Upper lobe of left lung (tissue), 4 donors: Measurements from ENCODE around the gene HIVEP3.

Experiments
- EP300 ChIP-seq, 4 donors: sonication (generic); formaldehyde crosslinking; IDR thresholded peaks; one replicate each; pipeline ENCODE4 v1.5.1; 2017; ENCODE audit warnings: antibody characterized with exemption in 4 of 4, control low read depth in 2 of 4
- POLR2A ChIP-seq, 4 donors: fragments of 450-650 bp; IDR thresholded peaks; one replicate each; pipeline ENCODE4 v1.5.1; 2016 to 2017; ENCODE audit warnings: antibody characterized with exemption in 4 of 4, mild to moderate bottlenecking in 2 of 4
- POLR2AphosphoS5 ChIP-seq, 2 donors: sonication (generic); formaldehyde crosslinking; IDR thresholded peaks; one replicate each; pipeline ENCODE4 v1.5.1; 2017; ENCODE audit warnings: antibody characterized with exemption in 2 of 2
- TF ChIP-seq, protein P1 (sequence below), 6 experiments: fragments of 450-650 bp in 4 of 6; fragments of 200-600 bp in 2 of 6; sonication (generic) in 2 of 6; IDR thresholded peaks; one replicate each; pipeline ENCODE4 v1.5.1; 2016 to 2019; ENCODE audit warnings: antibody characterized with exemption in 6 of 6

DNA sequence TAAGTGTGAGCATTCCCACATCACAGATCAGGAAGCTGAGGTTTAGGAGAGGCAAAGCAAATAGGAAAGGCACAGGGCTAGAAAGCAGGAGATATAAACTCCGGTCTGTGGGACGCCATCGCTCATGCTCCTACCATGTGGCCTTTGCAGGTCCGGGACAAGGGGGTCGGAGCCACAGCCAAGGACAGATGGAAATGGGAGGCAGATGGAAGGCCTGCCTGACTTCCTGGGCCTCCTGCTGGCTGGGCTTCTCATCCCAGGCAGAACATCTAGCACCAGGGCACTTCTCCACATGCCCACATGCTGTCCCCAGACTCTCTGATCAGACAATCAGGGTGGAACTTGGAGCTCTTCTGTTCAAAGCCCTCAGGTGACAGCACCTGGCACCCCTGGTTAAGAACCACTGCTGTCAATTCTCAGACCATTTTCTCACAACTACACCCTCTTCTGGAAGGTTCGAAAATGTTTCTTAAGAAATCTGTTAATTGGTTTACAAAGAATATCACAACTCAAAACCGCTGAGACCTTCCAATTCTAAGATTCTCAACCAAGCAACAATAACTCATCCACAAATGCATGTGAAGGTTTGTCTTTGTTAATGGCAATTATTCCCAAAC is 260.9 kb downstream of the HIVEP3 start:
- TF ChIP-seq, protein P1, sequence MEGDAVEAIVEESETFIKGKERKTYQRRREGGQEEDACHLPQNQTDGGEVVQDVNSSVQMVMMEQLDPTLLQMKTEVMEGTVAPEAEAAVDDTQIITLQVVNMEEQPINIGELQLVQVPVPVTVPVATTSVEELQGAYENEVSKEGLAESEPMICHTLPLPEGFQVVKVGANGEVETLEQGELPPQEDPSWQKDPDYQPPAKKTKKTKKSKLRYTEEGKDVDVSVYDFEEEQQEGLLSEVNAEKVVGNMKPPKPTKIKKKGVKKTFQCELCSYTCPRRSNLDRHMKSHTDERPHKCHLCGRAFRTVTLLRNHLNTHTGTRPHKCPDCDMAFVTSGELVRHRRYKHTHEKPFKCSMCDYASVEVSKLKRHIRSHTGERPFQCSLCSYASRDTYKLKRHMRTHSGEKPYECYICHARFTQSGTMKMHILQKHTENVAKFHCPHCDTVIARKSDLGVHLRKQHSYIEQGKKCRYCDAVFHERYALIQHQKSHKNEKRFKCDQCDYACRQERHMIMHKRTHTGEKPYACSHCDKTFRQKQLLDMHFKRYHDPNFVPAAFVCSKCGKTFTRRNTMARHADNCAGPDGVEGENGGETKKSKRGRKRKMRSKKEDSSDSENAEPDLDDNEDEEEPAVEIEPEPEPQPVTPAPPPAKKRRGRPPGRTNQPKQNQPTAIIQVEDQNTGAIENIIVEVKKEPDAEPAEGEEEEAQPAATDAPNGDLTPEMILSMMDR (IDR thresholded peaks at IDR 0.05) = no peak
- no peak for TF ChIP-seq EP300 (IDR thresholded peaks at IDR 0.05)
- TF ChIP-seq POLR2A (IDR thresholded peaks at IDR 0.05) = no peak
- no peak for TF ChIP-seq POLR2AphosphoS5 (IDR thresholded peaks at IDR 0.05)
